HL-60 (cell line): ENCODE measurements around the gene FTCD.

Source experiments
- GABPA ChIP-seq: IDR thresholded peaks from 2 replicates; pipeline ENCODE4 v1.6.1; 2012; ENCODE audit warnings: low read depth
- POLR2AphosphoS5 ChIP-seq: IDR thresholded peaks from 2 replicates; pipeline ENCODE4 v1.6.1; 2012; ENCODE audit warnings: low read depth
- TF ChIP-seq, protein P1 (sequence below): IDR thresholded peaks from one replicate; pipeline ENCODE4 v1.5.1; 2011; ENCODE audit warnings: low read length, control low read depth, inconsistent platforms; ENCODE audit not compliant: insufficient read depth

GRCh38 chr21:46187814-46188213 lies 32.4 kb upstream of the FTCD start:
- TF ChIP-seq, protein P1, sequence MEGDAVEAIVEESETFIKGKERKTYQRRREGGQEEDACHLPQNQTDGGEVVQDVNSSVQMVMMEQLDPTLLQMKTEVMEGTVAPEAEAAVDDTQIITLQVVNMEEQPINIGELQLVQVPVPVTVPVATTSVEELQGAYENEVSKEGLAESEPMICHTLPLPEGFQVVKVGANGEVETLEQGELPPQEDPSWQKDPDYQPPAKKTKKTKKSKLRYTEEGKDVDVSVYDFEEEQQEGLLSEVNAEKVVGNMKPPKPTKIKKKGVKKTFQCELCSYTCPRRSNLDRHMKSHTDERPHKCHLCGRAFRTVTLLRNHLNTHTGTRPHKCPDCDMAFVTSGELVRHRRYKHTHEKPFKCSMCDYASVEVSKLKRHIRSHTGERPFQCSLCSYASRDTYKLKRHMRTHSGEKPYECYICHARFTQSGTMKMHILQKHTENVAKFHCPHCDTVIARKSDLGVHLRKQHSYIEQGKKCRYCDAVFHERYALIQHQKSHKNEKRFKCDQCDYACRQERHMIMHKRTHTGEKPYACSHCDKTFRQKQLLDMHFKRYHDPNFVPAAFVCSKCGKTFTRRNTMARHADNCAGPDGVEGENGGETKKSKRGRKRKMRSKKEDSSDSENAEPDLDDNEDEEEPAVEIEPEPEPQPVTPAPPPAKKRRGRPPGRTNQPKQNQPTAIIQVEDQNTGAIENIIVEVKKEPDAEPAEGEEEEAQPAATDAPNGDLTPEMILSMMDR, result no peak
- no peak for TF ChIP-seq POLR2AphosphoS5
- TF ChIP-seq GABPA, result no peak
